Raji (cell line): ENCODE measurements around the gene MINAR1.

Experiments used
- POLR2A ChIP-seq: IDR thresholded peaks from 2 replicates; pipeline ENCODE4 v1.6.1; 2011; ENCODE audit warnings: low read depth, low read length, control low read depth; ENCODE audit not compliant: insufficient read depth

MINAR1 gene

DNA sequence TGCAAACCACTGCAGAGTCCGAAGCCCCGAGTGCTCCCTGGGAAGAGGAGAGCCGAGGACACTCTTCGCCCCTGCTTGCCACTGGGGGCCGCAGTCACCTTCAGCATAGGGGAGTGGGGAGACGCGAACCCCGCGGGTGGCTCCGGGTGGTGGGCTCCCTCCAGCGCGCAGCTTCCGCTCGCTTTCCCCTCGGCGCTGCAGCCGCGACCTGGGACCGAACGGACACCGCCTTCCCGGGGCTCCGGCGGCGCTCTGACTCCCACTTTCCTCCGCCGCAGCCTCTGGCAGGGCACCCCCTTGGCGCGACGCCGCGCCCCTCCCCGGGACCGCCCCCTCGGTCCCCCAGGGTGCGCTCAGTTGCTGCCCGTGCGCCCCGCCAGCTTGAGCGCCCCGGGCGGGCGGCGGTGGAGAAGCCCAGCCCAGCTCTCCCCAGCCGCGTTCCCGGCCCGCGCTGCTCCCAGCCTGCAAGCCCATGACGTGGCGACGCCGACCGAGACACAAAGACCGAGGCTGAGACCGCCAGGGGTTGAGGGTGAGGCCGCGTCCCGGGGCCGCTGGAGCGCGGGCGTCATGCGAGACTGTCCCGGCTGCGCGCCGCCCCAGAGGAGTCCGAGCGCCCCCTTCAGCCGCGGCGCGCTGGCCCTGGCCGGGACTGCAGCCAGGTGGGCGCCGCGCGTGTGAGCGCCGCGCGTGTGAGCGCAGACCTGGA, at the start of gene MINAR1:
TSS of gene MINAR1 (plus strand) at position 701 of the 709 bp plus-strand sequence. CDS start 23,812 bp downstream, outside the sequence.
- TF ChIP-seq POLR2A: no peak

GRCh38 chr15:79394231-79394630, 37.9 kb upstream of the MINAR1 start:
- TF ChIP-seq POLR2A: no peak

GRCh38 chr15:79396850-79397249, 35.3 kb upstream of the MINAR1 start:
- TF ChIP-seq POLR2A: no peak

DNA sequence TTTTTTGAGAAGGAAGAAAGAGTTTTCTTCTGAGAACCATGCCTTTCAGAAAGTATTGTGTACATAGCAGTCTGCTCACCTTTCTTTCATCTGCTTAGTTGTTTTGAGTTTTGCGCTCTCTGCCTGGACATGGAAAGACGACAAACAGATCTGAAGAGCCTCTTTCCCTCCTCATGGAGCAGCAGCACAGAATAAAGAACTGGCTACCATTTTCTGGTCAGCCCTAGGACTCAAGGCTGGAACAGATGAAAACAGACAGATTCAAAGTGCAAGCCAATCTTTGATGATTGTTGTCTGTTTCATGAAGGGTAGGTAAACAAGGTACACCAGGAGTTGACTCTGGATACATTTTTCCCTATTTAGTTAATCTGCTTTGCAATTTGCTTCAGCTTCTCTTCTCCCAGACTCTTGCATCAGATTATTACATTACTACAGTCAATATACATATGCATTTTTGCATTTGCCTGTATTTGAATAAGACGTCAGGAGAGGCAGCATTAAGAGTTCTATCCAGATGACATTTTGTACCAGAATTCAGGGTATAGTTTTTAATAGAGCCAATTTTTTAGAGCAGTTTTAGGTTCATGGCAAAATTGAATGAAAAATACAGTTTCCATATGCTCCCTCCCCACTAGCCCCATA, 34.7 kb upstream of the MINAR1 start:
- TF ChIP-seq POLR2A: no peak

- TF ChIP-seq POLR2A: no peak
Observed at GRCh38 chr15:79399606-79400005, 32.5 kb upstream of the MINAR1 start.

DNA sequence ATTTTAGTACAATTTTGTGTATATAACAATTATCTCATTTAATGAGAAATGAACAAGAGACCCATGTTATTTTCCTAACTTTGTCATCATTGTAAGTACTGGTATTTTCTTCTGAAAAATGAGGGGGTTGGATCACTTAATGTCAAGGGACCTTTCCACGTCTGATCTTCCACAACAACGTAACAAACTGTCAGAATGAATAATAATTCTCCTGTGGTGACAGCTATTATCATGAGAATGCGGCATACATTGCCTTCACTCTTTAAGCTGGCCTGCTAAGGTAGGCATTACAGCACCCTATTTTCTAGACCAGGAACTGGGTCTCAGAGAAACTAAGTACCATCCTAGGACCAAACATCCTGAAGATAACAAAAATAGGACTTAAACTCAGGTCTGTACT, 31.5 kb upstream of the MINAR1 start:
- TF ChIP-seq POLR2A: no peak

- no peak for TF ChIP-seq POLR2A
Observed at GRCh38 chr15:79401301-79401700, 30.8 kb upstream of the MINAR1 start.

GRCh38 chr15:79402136-79402535, 30.0 kb upstream of the MINAR1 start:
- TF ChIP-seq POLR2A: no peak

GRCh38 chr15:79403501-79403900, 28.6 kb upstream of the MINAR1 start:
- no peak for TF ChIP-seq POLR2A

DNA sequence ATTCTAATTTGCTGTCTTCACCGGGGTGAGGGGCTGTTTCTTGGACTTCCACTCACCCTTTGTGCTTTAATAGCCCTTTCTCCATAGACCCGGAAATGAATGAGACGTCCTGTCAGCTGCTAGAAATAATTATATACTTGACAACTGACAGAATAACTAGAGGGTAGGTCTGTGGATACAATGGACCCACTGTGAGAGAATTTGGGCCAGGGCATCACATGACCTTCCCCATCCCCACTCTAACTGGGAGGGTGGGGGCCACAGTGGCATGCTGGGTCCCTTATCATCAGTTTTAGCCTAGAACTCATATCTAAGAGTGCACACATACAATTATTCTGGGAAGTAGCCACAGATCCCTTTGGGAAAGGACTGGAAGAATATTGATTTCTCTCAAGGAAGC, 25.9 kb upstream of the MINAR1 start:
- TF ChIP-seq POLR2A: no peak

DNA sequence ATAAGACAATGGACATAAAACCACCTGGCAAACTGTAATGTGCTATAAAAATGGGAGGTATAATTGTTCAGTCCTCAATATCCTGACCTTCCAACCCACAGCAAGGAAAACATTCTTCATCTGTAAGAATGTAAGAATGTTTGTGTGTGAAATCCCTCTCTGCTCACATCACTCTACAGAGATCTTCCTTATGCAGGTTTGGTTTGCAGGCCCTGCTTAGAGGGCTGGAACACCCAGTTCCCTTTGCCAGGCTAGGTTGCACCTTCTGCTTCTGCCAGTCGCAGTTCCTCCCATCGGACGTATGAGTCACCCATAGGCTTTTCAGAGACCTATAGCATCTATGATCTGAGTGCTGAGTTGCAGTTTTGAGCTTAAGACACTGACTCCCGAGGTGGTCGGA, 24.1 kb upstream of the MINAR1 start:
- TF ChIP-seq POLR2A: no peak

DNA sequence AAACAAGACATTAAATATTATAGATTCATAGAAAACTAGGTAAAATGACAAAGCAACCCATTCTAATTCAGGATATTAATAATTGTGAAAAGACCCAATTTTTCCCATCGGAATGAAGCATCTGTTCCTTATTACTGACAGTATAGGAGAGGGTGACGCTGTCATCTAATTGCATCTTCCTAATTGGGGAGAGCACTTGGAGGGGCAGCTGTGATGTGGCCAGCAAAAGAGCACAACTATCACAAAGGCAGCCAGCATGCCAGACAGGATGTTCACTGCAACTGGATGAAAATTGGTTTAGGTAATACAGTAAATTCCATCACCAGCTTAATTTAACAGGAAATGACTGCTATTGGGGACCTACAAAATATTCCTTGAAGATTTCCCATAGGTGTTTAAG, 21.9 kb upstream of the MINAR1 start:
- no peak for TF ChIP-seq POLR2A

DNA sequence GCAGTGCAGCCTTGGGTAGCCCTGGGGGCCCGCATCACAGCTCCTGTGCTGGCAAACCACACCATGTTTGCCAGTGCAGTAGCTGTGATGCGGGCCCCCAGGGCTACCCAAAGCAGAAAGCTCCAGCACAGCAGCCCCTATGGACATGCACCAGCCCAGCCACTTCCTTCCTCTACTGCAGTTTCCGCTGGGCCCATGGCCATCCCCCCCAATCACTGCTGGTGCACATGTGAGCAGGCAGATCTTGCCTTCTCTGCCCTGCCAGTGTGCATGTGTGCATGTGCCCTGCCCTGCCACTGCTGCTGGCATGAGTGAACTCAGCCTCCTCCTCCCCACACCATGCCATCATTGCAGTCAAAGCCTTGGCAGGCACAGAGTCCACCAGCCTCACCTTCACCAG, 20.1 kb upstream of the MINAR1 start:
- TF ChIP-seq POLR2A: no peak

- TF ChIP-seq POLR2A: no peak
Observed at GRCh38 chr15:79412429-79412828, 19.7 kb upstream of the MINAR1 start.

DNA sequence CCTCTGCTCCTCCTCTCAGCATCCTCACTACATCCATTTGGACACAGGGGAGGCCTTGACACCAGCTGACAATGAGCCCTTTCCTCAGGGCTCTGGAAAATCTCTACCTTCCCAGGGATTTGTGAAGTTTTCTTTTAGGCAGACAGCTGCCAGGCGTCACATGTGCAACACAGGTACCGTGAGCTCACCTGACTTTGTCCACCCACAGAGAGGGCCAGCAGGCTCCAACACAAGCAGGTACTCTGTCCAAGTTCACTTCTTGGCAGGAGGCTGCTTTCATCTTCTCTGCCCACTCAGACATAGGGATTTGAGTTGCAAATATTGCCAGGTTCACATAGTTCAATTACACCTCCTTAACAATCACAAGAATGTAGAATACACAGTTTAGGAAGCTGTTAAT, 15.3 kb upstream of the MINAR1 start:
- TF ChIP-seq POLR2A: no peak

DNA sequence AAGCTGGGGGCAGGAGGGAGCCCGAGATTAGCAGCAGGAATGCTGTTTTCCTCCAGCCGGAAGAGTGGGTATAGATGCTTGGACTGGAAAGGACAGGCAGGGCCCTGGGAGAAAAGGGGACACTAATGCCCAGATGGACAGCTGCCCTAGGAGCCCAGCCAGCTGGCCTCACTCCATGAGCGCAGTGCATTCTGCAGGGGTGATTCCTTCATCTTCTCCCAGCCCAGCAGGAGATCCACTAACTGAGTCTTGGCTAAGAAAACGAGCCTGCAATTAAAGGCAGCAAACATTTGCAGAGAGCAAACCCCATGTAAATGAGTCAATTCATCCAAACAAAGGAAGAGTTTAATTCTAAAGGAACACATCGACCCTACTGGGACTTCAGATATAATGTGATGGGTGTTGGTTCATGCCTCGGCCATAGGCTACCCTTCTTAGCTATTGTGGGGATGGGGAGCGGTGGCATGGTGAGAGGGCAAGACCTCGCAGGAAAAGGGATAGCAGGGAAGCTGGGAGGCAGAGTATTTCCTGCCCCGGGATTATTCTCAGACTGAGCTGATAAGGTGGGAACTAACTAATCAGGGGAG, 13.3 kb upstream of the MINAR1 start:
- TF ChIP-seq POLR2A: no peak
